Uterus (tissue), 2 donors: Measurements from ENCODE around the gene DAPK3.

Experiments
- CTCF ChIP-seq, 4 experiments: fragments of 200-600 bp in 2 of 4; fragments of 450-650 bp in 2 of 4; sonication (generic) in 2 of 4; IDR thresholded peaks; one replicate each; pipeline ENCODE4 v1.5.1; 2016 to 2019; ENCODE audit warnings: antibody characterized with exemption in 4 of 4, mild to moderate bottlenecking in 2 of 4, moderate library complexity in 1 of 4
- POLR2A ChIP-seq, 2 donors: fragments of 450-650 bp; IDR thresholded peaks; one replicate each; pipeline ENCODE4 v1.6.1; 2016; ENCODE audit warnings: antibody characterized with exemption in 2 of 2, mild to moderate bottlenecking in 1 of 2, moderate library complexity in 1 of 2

- TF ChIP-seq CTCF (IDR thresholded peaks at IDR 0.05) (no peak), POLR2A (IDR thresholded peaks at IDR 0.05) (no peak)
Observed at GRCh38 chr19:3990815-3991117, 19.9 kb upstream of the DAPK3 start.
